HG03457 (cell line): Measurements from ENCODE around the gene PHF14.

Source experiments
- ATAC-seq: cut with Tn5 transposase; IDR thresholded peaks from one replicate; pipeline ENCODE4 v1.9.1; 2021; ENCODE audit warnings: moderate number of reproducible peaks; ENCODE audit not compliant: unreplicated experiment

Gene PHF14

GRCh38 chr7:11171569-11172192 lies 198.0 kb downstream of the PHF14 start:
- no peak for ATAC-seq

DNA sequence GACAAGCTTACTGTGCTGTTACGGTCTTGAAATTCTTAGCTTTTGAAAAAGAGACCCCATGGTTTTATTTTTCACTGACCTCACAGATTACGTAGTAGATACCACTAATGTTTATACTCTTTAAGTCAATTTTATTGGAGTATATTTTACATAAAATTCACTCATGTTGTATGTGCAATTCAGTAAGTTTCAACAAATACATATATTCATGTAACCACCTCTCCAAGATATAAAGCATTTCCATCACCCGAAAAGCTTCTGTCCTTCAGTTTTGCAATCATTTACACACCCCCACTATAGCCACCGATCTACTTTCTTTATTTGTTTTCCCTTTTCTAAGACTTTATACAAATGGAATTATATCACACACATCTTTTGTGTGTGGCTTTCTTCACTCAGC lies 199.2 kb downstream of the PHF14 start:
- no peak for ATAC-seq

DNA sequence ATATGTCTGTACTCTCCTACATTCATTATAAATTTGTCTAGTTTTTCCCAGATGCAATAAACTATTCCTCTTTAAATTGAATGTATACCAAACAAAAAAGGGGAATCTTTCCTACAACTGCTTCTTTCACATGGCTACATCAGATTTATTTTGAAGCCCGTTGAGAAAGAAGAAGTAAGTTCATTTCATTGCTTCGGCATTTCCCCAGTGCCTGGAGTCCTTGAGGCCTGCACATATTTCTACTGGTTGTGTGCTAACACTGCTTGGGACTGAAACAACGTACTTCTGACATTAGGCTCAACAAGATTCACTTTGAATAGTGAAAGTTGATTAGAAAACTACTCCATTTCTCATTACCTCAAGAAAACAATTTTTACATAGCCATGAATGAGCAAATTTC lies 201.7 kb downstream of the PHF14 start:
- no peak for ATAC-seq

GRCh38 chr7:11175887-11176286 lies 202.2 kb downstream of the PHF14 start:
- no peak for ATAC-seq

GRCh38 chr7:11176985-11177555 lies 203.4 kb downstream of the PHF14 start:
- ATAC-seq, result no peak

- no peak for ATAC-seq
These were observed 204.1 kb downstream of the PHF14 start for GRCh38 chr7:11177793-11178192.

- ATAC-seq, result no peak
These were observed 207.9 kb downstream of the PHF14 start for GRCh38 chr7:11181590-11181989.

GRCh38 chr7:11182736-11183135 lies 209.1 kb downstream of the PHF14 start:
- ATAC-seq, result no peak

DNA sequence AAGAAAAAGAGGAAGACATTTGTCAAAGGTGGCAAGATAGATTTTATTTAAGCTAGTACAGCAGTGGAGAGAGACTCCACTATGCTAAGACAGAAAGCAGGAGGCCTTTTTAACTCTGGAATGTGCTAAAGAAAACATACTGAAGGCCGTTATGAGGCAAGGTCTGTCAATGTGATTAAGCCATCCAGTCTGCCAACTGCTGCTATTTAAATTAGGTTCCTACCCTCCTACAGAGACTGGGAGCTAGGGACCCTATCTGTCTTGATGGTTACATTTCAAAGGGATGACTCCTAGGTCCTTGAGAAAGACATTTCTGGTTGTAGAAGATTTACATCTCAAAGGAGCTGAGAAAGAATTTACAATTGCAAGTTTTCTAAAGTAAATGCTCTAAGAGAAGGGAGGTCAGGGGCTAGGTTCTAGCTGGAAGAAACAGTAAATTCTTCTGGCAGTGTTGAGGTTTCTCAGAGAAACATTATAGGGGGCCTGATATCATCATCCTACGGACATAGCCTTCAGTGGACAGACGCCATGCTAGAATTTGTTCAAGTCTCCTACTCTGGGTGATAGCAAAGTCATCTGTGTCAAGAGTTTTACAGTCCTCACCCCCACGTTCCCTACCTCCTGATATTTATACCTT lies 211.6 kb downstream of the PHF14 start:
- no peak for ATAC-seq

DNA sequence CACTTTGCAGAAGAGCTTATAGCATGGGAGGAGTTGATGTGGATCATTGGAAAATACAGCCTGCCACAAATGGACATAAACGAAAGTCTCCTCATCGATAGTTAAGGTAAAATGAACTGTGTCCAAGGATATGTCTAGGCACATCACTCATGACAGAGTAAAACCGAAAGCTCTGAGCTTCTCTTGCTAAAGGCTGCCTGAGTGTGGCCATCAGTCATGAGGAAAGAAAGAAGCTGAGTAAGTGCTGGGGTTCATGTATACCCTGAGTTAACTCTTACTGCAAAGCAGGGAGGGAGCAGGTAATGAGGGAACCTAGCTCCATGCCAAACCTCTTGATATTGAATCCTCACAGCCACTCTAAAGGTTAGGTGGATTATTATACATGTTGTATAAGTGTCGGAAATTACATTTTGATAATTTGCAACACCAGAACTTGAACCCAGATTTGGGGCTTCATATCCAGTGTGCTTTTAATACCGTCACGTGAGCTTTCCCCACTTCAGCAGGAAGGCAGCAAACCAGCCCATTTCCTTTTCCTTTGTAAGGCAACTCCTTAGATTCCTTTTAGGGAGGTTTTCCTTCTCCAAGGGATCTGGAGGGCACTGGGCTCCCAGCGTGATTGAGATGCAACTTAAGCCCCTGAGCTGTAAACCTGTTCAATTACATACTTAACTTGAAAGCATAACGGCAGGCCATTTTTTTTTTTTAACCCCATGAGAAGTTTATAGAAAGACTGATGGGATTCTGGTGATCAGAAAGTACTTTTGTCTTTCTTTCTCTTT lies 215.0 kb downstream of the PHF14 start:
- no peak for ATAC-seq

DNA sequence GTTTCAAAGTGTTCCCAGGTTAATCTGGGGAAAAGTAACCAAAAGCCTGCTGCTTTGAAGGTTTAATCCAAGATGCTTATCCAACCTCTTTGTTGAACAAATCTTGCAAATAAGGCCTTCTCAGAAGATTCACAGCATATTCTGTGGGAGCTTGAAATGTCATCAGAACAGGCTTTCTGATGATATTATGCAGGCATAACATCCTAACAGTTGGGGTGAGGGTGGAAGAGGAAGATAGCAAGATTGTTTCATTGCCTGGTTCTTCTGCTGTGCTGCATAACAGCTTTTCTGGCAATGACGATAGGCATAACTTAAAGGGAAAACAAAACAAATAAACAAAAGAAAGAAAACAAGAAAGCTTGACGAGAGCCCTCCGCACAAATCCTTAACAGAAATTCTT lies 217.4 kb downstream of the PHF14 start:
- ATAC-seq, result no peak

DNA sequence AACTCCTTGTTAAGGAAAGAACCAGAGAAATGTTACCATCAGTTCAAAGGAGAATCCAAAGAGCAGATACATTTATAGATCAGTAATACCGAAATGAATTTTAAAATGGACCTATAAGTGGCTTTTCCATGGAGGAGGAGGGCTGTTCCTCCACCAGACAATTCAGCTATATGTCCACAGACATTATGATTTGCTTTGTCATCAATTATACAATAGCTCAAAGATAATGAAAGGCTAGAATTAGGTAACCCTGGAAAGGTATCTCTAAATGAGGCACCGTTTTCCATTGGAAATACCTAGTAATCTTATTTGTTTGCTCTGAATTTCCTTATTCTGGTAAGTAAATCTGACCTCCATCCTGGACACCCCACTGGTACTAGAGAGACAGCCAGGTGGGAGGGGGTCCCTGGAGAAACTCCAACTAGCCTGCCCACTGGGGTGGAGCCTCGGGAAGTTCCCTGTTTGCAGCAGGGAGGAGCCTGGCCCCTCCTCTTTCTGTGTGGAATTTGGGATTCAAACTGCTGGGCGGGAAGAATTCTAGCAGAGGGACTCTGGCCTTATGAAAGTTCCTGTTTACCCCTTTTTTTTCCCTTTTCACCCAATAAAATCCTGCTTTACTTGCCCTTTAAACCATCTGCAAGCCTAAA lies 218.0 kb downstream of the PHF14 start:
- ATAC-seq, result no peak

GRCh38 chr7:11192506-11192905 lies 218.8 kb downstream of the PHF14 start:
- ATAC-seq, result no peak

GRCh38 chr7:11193131-11193867 lies 219.6 kb downstream of the PHF14 start:
- no peak for ATAC-seq

GRCh38 chr7:11193888-11194287 lies 220.2 kb downstream of the PHF14 start:
- ATAC-seq, result no peak

GRCh38 chr7:11194492-11194891 lies 220.8 kb downstream of the PHF14 start:
- no peak for ATAC-seq

GRCh38 chr7:11195502-11195901 lies 221.8 kb downstream of the PHF14 start:
- ATAC-seq, result no peak

- no peak for ATAC-seq
These were observed 222.5 kb downstream of the PHF14 start for GRCh38 chr7:11196143-11196542.

DNA sequence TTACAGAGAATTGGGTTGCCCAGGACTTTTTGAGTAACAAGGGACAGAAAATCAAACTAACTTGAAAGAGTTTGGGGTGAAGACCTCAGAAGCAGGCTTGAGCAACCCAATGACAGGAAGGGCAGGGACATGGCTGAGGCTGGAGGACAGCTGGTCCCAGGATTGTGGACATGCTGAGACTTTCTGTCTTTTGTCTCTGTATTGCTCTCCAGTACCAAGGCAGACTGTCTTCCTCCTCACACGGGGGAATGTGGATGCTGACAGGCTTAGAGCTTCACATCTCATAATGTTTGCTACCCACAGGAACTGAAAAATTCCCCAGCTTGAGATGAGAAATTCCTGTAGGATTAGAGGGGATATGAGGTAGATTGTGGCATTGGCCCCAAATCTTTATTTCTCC lies 229.6 kb downstream of the PHF14 start:
- ATAC-seq, result no peak

GRCh38 chr7:11203683-11204082 lies 230.0 kb downstream of the PHF14 start:
- ATAC-seq, result no peak
